ENCODE data around the gene TMTC2. TPM values are rescaled to one million over a fixed set of nuclear protein-coding genes. Genes with fewer than 3 reads are reported as not detected.
"Not testable (repeated sequence)": the region's sequence is repeated elsewhere in the genome, so short reads cannot be mapped to it uniquely, and the experiment has no call there.

Gene TMTC2
- total and polyA plus RNA-seq, 2 experiments from 2014 or later = 0.36 to 5.6 TPM

GRCh38 chr12:83110424-83110823 is 423.7 kb downstream of the TMTC2 start:
- Histone ChIP-seq H4K20me1 (ENCODE audit: insufficient read depth) (no peaks in the 10 kb centered on the region), H3K36me3 (ENCODE audit: low read depth) (no peaks in the 10 kb centered on the region), H3K79me2 (ENCODE audit: insufficient read depth) (no peaks in the 10 kb centered on the region), H3K4me2 (ENCODE audit: unreplicated experiment) (no peak overlapping the region), H3K27me3 (replicated peaks; ENCODE audit: insufficient read depth) (no peaks in the 10 kb centered on the region), H3F3A (ENCODE audit: insufficient read depth) (no peaks in the 10 kb centered on the region), H3K9ac (no peak overlapping the region), H3K4me1 (ENCODE audit: insufficient read depth) (no peaks in the 10 kb centered on the region), H3K9me2 (ENCODE audit: insufficient read depth) (no peaks in the 10 kb centered on the region), H3K4me3 (no peak overlapping the region), H3K9me3 (ENCODE audit: low read depth) (no peaks in the 10 kb centered on the region), H2AFZ (no peak overlapping the region), H3K27ac (no peak overlapping the region)
- TF ChIP-seq EZH2phosphoT487 (IDR thresholded peaks at IDR 0.05; ENCODE audit: insufficient read depth, low read depth) (no peak), EZH2 (IDR thresholded peaks at IDR 0.05; ENCODE audit: insufficient read depth, poor library complexity, severe bottlenecking) (no peak)
- whole genome bisulfite sequencing, 2 experiments (ENCODE audit: low coverage in 1 of 2, low lambda C conversion rate in 2 of 2, missing lambda C conversion rate in 2 of 2) = 10 to 14% methylated on average over 1 of the region's 1 CpG
- in situ Hi-C loops (cut with MboI) = no loop called here
- DNase-seq = no peak

DNA sequence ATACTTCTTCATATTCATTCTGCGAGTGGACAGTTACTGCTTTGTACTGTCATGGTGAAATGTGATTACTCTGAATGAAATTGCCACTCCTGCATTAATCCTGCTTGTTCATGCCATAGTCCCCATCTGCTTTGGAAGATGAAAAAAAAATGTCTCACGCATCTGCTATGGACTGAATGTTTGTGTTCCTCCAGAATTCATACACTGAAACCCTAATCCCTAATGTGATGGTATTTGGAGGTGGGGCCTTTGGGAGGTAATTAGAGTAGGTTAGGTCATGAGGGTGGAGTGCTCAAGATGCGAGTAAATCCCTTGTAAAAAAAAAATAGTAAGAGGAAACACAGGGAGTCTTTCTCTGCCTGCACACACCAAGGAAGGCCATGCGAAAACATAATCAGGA is 427.2 kb downstream of the TMTC2 start:
- 37 to 46% methylated on average over 4 of the region's 4 CpGs for WGBS, 2 experiments (ENCODE audit: low coverage in 1 of 2, low lambda C conversion rate in 2 of 2, missing lambda C conversion rate in 2 of 2)
- TF ChIP-seq EZH2 (IDR thresholded peaks at IDR 0.05; ENCODE audit: insufficient read depth, poor library complexity, severe bottlenecking) (no peak), EZH2phosphoT487 (IDR thresholded peaks at IDR 0.05; ENCODE audit: insufficient read depth, low read depth) (no peak)

DNA sequence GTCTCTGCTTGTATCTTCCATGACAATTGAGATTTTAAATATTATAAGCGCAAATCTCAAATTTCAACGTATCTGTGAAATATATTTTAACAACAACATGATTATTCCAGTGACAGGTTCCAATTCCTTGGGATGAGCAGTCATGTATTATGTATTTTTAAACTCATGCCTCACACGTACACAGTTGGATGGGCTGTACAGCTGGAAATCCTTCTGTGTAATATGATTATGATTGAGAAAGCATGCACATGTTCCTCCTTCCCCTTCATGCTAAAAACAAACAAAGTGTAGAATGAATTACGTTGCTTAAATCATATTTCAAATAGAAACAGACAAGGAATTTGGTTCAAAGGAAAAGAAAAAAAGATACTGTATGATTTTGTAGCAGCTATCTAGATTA is 428.3 kb downstream of the TMTC2 start:
- TF ChIP-seq EZH2phosphoT487 (IDR thresholded peaks at IDR 0.05; ENCODE audit: insufficient read depth, low read depth) = no peak
- TF ChIP-seq EZH2 (IDR thresholded peaks at IDR 0.05; ENCODE audit: insufficient read depth, poor library complexity, severe bottlenecking) = no peak
- DNase-seq = no peak
- Histone ChIP-seq H4K20me1 (ENCODE audit: insufficient read depth) (no peaks in the 10 kb centered on the region), H3K36me3 (ENCODE audit: low read depth) (no peaks in the 10 kb centered on the region), H3K4me3 (no peak overlapping the region), H3K27me3 (replicated peaks; ENCODE audit: insufficient read depth) (no peaks in the 10 kb centered on the region), H3F3A (ENCODE audit: insufficient read depth) (no peaks in the 10 kb centered on the region), H3K9me2 (ENCODE audit: insufficient read depth) (no peaks in the 10 kb centered on the region), H3K4me2 (ENCODE audit: unreplicated experiment) (no peak overlapping the region), H2AFZ (no peak overlapping the region), H3K4me1 (ENCODE audit: insufficient read depth) (no peaks in the 10 kb centered on the region), H3K79me2 (ENCODE audit: insufficient read depth) (no peaks in the 10 kb centered on the region), H3K9ac (no peak overlapping the region), H3K9me3 (ENCODE audit: low read depth) (no peaks in the 10 kb centered on the region), H3K27ac (no peak overlapping the region)
- 38 to 41% methylated on average over 4 of the region's 4 CpGs for WGBS, 2 experiments (ENCODE audit: low coverage in 1 of 2, low lambda C conversion rate in 2 of 2, missing lambda C conversion rate in 2 of 2)
- in situ Hi-C loops (cut with MboI) = no loop called here

More for the DNA sequence above, 427.2 kb downstream of the TMTC2 start:
- H2AFZ ChIP-seq = no peak overlapping the region
- H4K20me1 ChIP-seq (ENCODE audit: insufficient read depth) = no peaks in the 10 kb centered on the region
- H3K27me3 ChIP-seq (replicated peaks; ENCODE audit: insufficient read depth) = no peaks in the 10 kb centered on the region
- no peaks in the 10 kb centered on the region for H3K9me3 ChIP-seq (ENCODE audit: low read depth)
- H3K79me2 ChIP-seq (ENCODE audit: insufficient read depth) = no peaks in the 10 kb centered on the region
- no peaks in the 10 kb centered on the region for H3K36me3 ChIP-seq (ENCODE audit: low read depth)
- H3F3A ChIP-seq (ENCODE audit: insufficient read depth) = no peaks in the 10 kb centered on the region
- H3K9me2 ChIP-seq (ENCODE audit: insufficient read depth) = no peaks in the 10 kb centered on the region
- no peak overlapping the region for H3K9ac ChIP-seq
- in situ Hi-C loops (cut with MboI) = no loop called here
- H3K4me3 ChIP-seq = no peak overlapping the region
- H3K4me2 ChIP-seq (ENCODE audit: unreplicated experiment) = no peak overlapping the region
- no peak overlapping the region for H3K27ac ChIP-seq
- no peak for DNase-seq
- no peaks in the 10 kb centered on the region for H3K4me1 ChIP-seq (ENCODE audit: insufficient read depth)

DNA sequence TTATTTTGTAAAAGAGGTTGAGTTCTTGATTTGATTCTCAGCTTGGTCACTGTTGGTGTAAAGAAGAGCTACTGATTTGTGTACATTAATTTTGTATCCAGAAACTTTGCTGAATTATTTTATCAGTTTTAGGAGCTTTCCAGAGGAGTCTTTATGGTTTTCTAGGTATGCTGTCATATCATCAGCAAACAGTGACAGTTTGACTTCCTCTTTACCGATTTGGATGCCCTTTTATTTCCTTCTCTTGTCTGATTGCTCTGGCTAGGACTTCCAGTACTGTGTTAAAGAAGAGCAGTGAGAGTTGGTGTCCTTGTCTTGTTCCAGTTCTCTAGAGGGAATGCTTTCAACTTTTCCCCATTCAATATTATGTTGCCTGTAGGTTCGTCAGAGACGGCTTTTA is 431.2 kb downstream of the TMTC2 start:
- H3K9me3 ChIP-seq (ENCODE audit: low read depth); H4K20me1 ChIP-seq (ENCODE audit: insufficient read depth); H2AFZ ChIP-seq; H3K4me2 ChIP-seq (ENCODE audit: unreplicated experiment); in situ Hi-C loops (cut with MboI); H3K36me3 ChIP-seq (ENCODE audit: low read depth); H3K9ac ChIP-seq; DNase-seq; H3K9me2 ChIP-seq (ENCODE audit: insufficient read depth); H3K27me3 ChIP-seq (replicated peaks; ENCODE audit: insufficient read depth); H3K4me1 ChIP-seq (ENCODE audit: insufficient read depth); H3K4me3 ChIP-seq; H3K79me2 ChIP-seq (ENCODE audit: insufficient read depth); H3K27ac ChIP-seq; H3F3A ChIP-seq (ENCODE audit: insufficient read depth): not testable (repeated sequence)
- 92 to 94% methylated on average over 3 of the region's 3 CpGs for WGBS, 2 experiments (ENCODE audit: low coverage in 1 of 2, low lambda C conversion rate in 2 of 2, missing lambda C conversion rate in 2 of 2)

Measured in GM23248 (cell line).